GM15510 (cell line): ENCODE measurements around the gene TTLL1.

ENCODE experiments used
- POLR2A ChIP-seq: IDR thresholded peaks from 3 replicates; pipeline ENCODE4 v1.6.1; 2011; ENCODE audit warnings: borderline replicate concordance; ENCODE audit not compliant: insufficient read length; ENCODE audit errors: extremely low read depth

The TTLL1 gene

GRCh38 chr22:43050995-43051394 lies 38.2 kb downstream of the TTLL1 start:
- no peak for TF ChIP-seq POLR2A

GRCh38 chr22:43047605-43048004 lies 41.6 kb downstream of the TTLL1 start:
- TF ChIP-seq POLR2A: no peak

DNA sequence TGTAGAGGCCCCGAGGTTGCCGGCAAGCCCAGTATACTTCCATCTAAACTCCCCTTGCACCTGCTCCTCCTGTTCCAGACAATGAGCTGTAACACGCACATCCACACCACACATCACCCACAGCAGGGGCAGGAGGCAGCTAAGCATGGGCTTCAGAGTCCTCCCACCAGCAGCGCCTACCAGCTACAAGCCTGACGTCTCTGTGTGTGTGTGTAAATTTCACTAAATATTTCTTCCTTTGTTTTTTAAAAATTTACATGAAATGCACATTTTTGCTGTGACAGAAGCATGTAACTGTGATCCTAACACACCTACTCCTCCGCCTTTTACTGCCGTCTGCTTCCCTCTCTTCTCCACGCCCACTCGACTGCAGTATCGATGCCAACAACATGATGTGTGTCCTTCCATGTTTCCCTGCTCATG lies 44.9 kb downstream of the TTLL1 start:
- no peak for TF ChIP-seq POLR2A

DNA sequence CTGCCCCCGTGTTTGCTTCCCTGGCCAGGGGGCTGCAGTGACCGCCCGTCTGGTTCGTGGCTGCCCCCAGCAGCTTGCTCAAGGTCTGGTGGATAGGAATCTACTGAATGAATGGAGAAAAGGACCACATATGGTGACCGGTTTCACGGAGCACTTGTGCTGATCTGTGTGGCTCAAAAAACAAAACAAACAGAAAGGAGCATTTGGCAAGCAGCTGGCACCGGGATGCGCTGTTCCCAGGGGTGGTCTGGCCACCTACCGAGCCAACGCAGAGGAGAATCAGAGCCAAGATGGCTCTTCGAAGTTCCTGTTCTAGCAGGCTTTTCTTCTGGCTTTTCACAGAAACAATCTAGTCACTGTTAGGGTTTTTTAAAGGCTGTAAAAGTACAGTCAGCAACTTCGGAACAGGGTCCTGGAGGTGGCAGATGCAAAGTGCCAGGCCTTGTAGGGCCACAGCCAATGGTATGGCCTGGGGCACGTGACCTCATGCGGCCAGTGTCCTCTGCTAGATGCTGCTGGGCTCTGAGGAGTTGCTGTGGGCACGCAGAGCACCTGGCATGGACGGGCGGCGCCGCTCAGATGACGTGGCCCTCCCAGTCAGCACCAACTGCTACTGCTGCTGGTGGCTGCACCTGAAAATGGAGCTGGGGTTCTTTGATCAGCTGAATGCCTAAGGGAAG lies 47.0 kb downstream of the TTLL1 start:
- TF ChIP-seq POLR2A: no peak

- no peak for TF ChIP-seq POLR2A
Measured at GRCh38 chr22:43039800-43040199, 49.4 kb downstream of the TTLL1 start.

- no peak for TF ChIP-seq POLR2A
Measured at GRCh38 chr22:43038325-43038724, 50.9 kb downstream of the TTLL1 start.

DNA sequence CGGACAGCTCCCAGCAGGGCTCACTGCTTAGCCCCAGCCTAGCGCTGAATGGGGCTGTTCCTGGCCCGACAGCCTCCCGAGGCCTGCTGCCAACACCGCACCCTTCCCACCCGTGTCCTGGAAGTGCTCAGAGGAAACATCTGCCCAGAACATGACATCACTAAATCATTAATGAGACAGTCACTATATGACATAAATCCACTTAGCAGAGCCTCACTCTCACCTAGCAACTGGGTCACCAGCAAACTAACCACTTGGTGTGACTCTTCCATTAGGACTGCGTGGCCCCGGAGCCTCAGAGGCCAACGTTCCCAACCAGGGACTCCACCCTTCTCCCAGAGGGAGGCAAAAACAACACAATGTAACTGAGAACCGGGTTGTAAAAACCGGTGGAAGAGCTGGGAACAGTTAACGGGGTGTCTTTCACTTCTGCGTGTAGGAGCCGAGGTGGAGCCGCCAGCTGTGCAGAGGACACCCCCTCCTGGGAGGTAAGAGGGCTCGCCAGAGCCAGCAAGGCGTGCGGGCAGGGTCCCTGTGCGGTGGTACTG lies 52.8 kb downstream of the TTLL1 start:
- TF ChIP-seq POLR2A: no peak

DNA sequence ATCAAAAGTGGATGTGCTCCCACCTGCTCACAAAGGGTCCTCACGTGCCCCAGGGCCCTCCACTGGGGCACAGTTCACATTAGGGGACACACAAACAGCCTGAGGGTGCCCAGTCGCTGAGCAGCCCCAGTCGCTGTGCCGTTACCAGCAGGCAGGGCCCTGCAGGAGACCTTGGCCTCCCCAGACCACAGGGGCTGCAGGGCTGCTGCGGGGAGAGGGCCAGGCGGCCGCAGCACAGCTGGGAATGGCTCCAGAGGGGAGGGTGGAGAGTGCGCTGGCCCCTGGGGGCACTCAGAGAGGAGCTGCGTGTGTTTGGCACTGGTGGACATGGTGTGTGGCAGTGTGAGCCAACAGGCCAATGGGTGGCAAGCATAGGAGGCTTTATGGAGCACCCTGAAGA lies 53.9 kb downstream of the TTLL1 start:
- no peak for TF ChIP-seq POLR2A

GRCh38 chr22:43031617-43032016 lies 57.6 kb downstream of the TTLL1 start:
- TF ChIP-seq POLR2A: no peak

DNA sequence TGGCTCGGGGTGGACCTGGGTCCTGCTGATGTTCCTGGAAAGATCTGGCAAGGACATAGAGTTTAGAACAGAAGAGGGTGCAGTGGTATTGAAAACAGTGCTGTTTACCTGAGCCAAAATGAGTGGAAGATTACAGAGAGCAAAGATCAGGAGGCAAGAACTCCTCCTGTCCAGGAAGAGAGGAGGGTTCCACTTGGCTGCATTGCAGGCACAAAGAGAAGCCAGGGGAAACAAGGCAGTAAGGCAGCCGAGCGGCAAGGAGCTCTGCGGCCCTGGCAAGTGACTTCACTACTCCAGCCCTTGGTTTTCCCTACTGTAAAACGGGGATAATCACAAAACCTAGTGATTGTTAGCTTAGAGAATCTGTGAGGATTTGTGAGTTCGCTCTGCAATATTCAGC lies 70.6 kb downstream of the TTLL1 start:
- no peak for TF ChIP-seq POLR2A

GRCh38 chr22:43017525-43018460 lies 71.4 kb downstream of the TTLL1 start:
- TF ChIP-seq POLR2A: no peak

GRCh38 chr22:43015677-43016042 lies 73.5 kb downstream of the TTLL1 start:
- TF ChIP-seq POLR2A: no peak

DNA sequence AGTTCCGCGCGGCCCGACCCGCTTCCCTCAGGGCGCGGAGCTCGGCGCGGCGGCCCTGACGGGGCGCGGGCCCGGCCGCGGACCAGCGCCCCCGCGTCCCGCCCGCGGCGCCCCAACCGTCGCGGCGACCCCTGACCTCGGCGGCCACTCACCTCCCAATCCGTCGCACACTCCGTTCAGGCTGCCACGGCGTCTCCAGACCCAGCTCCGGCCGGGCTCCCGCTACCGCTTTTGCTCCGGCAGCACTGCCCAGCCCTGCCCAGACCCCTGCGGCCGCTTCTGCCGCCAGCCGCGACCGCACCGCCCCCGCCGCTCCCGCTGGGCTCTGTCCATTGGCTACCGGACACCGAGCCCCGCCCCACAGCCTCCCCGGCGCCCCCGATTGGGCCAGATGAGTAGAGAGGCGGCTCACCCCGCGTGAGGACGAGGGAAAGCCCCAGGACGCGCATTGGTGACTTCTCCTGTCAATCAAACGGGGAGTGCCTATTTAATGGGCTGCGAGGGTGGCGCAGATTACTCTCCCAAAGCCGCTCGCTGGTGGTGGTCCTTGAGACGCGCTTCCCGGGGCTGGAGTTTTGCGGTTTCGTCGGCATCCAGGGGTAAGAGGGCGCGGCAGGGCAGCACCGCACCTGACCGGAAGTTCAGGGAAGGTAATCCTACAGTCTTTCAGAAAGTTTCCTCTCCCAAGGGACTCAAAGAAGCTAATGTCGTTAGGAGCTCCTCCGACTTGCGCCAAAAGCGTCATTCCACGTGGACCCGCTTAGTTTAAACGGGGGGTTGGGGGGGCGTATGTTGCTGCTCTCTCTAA lies 74.1 kb downstream of the TTLL1 start, which contains the start of gene PACSIN2:
Gene PACSIN2, minus strand, starts transcription at position 281 of the 808 bp plus-strand sequence. CDS start 103,069 bp downstream, outside the sequence.
- TF ChIP-seq POLR2A: peak; percentile 93

- no peak for TF ChIP-seq POLR2A
Measured at GRCh38 chr22:43014316-43014868, 74.8 kb downstream of the TTLL1 start.
